Measurements from ENCODE around the gene FGGY.
A peak's percentile ranks its signal among the peaks of the same experiment; 100 is the strongest.
"Not testable (repeated sequence)": the region's sequence is repeated elsewhere in the genome, so short reads cannot be mapped to it uniquely, and the experiment has no call there.

FGGY gene

GRCh38 chr1:59290193-59290949 lies 6.5 kb upstream of the FGGY start:
- DNase-seq: peak; percentile 46

- DNase-seq: no peak
These were observed 5.3 kb upstream of the FGGY start for GRCh38 chr1:59291561-59291960.

GRCh38 chr1:59292562-59292961 lies 4.3 kb upstream of the FGGY start:
- DNase-seq: no peak

GRCh38 chr1:59293206-59293605 lies 3.7 kb upstream of the FGGY start:
- no peak for DNase-seq

DNA sequence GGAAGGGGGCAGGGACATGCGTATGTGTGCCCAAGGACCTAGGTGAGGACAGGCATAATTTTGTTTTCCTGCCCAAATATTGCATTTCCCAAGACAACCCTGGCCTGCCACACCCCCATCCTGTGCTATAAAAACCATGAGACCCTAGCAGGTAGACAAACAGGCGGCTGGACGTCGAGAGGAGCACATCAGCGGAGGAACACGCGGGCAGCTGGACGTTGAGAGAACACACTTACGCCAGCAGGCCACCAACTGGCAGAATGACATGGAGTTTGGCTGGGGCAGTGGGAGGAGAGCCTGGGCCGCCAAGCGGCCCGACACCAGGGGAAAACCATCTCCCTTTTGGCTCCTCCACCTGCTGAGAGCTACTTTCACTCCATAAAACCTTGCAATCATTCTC lies 3.0 kb upstream of the FGGY start:
- DNase-seq: no peak

DNA sequence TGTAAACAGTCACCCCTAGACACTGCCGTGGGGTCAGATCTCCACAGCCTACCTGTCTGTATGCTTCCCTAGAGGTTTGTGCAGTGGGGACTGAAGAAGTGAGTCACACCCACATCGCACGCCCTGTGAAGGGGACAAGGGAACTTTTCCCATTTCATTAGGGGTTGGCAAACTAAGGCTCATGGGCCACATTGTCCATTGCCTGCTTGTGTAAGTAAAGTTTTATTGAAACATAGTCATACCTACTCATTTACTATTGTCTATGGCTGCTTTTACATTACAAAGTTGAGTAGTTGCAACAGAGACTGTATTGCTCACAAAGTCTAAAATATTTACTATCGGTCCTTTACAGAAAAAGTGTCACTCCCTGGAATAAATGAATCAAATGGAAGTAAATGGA lies 2.5 kb upstream of the FGGY start:
- DNase-seq: no peak

DNA sequence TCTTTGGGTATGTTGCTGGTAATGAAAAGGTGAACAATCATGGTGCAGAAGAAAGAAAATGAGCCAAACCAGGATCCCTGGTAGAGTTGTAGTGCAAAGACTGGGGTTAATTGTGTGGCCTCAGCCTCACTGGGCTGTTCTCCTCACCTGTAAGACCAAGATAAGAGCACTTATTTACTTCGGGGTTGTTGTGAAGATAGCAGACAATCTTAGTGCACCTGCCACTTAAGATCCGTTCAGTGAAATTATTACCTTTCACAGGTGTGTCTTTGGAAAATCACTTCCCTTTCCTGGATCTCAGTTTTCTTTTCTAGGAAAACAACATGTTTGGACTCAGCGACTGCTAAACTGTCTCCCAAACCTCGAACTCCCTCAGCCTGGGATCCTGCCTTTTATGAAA lies 1.3 kb upstream of the FGGY start:
- DNase-seq: no peak

DNA sequence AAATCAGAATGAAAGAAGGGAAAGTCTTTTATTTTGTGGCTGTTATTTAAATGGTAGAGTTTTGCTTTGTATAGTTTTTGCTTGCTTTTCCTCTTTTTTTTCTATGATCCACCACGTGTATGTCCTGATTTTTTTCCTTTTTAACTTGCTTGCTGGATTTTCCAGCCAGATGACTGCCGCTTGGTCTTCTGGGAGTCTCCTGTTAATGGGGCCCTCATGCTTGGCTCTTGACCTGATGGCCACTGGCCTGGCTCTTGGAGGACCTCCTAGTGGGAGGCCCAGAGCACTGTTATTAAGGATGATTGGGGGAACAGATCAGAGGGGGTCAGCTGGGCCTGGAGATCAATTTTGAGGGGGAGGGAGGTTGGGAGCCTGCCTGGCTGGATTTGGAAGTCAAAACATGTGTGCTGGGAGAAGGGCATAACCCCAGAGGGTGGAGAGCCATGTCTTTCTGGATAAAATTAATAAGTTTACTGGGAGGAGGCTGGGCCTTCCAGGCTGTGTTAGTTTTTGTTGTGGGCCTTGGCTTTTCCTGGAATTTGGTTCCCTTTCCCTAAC lies 1.2 kb downstream of the FGGY start:
- no peak for DNase-seq

- DNase-seq: no peak
These were observed 1.9 kb downstream of the FGGY start for GRCh38 chr1:59298710-59299346.

- not testable (repeated sequence) for DNase-seq
These were observed 2.8 kb downstream of the FGGY start for GRCh38 chr1:59299670-59300069.

GRCh38 chr1:59302297-59302696 lies 5.4 kb downstream of the FGGY start:
- no peak for DNase-seq

DNA sequence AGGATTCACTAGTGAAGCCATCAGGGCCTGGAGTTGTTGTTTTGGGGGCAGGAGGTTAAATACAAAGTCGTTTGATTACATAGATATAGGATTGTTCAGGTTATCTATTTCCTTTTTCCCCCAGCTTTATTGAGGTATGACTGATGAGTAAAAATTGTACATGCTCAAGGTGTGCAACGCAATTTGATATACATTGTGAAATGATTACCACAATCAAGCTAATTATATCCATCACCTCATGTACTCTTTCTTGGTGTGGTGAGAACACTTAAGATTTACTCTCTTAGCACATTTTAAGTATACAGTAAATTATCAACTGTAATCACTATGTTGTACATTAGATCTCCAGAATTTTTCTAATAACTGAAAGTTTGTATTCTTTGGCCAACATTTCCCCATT lies 6.0 kb downstream of the FGGY start:
- no peak for DNase-seq

- DNase-seq: no peak
These were observed 8.3 kb downstream of the FGGY start for GRCh38 chr1:59305188-59305587.

- DNase-seq: no peak
These were observed 10.7 kb downstream of the FGGY start for GRCh38 chr1:59307591-59307990.

- no peak for DNase-seq
These were observed 11.9 kb downstream of the FGGY start for GRCh38 chr1:59308839-59309238.

DNA sequence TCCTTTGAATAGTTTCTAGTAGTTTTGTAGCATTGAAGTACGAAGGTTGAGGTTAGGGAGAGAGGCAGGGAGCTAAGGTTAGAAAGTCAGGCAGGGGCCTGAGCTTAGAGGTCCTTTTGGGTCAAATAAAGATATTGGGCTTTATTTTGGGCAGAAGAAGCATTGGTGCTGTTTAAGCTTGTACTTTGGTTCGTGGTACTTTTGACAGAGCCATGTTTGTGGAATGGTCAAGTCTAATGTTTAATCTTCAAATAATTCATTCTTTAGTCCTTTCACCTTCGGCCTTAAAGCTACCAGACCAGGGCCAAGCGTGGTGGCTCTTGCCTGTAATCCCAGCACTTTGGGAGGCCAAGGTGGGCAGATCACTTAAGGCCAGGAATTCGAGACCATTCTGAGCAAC lies 12.5 kb downstream of the FGGY start:
- DNase-seq: no peak

GRCh38 chr1:59309795-59310548 lies 13.1 kb downstream of the FGGY start:
- no peak for DNase-seq

DNA sequence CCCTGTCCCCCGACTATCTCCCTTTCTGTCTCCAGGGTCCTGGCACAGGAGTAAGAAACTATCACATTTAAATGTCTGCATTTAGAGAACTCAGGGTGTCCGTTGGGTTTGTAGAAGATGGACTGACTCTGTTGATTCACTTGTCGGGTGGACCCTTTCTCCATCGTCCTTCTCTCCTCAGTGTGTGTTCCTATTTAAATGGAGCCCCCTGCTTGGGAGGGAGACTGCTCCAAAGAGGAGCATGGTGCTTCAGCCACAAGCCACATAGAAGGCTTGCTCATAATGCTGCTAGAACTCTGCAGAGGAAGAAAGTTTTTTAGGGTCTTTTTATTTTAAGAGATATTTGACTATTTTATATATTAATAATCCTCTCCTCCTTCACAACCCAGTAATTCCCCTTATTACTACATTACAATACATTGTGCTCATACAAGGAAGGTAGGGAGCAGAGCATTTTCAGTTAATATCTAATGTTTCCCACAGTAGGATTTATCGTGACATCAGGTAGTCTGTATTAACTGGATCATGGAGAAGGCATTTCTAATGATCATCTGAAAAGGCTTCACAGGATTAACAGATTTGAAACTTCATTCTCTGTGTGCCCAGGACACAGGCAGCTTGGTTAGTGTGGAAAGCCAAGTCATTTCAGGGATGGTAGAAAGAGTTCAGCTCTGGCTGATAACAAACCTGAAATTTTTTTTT lies 13.8 kb downstream of the FGGY start:
- no peak for DNase-seq

- no peak for DNase-seq
These were observed 18.1 kb downstream of the FGGY start for GRCh38 chr1:59314776-59315528.

- no peak for DNase-seq
These were observed 18.9 kb downstream of the FGGY start for GRCh38 chr1:59315529-59316463.

DNA sequence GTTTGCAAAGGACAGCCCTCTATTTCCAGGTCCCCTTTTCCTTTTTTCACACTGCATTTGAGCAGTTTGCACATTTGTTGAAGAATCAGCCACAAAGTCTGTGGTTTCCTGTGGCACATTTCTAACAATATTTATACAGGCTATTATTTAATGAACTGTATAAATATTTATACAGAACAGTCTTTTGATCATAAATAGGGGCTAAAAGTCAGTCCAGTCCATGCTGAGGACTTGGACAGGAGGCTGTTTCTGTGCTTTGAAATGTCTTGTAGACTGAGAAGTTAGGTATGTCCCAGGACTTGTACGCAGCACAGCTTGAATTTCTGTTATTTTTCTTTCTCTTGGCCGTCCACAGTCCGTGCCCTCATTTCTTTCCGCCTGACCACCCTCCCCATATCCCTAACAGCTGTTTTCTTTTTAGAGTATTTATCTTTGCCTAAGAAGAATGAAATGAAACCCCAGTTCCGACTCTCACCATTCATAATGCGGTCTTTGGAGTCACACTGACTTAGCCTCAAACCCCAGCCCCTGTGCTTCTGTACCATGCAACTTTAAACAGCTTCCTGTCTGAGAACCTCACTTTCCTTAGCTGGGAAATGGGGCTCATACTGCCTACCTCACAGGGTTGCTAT lies 19.7 kb downstream of the FGGY start:
- no peak for DNase-seq

All from NCI-H2029 (cell line).